ENCODE measurements around the gene ROBO2. TPM values are rescaled to one million over a fixed set of nuclear protein-coding genes. Genes with fewer than 3 reads are reported as not detected.

ROBO2 gene
- not detected for polyA plus RNA-seq (2012; ENCODE audit: insufficient read depth, insufficient read length)

- DNase-seq (ENCODE audit: low read depth, low spot score) = no peak
Observed at GRCh38 chr3:77039606-77040171, at the start of gene ROBO2. Gene ROBO2 (plus strand): TSS chr3:77040099. CDS start chr3:77040786, 687 bp downstream.

GRCh38 chr3:76990606-76991005, 49.3 kb upstream of the ROBO2 start:
- no peak overlapping the region for H3K4me3 ChIP-seq (ENCODE audit: low read length)
- DNase-seq (ENCODE audit: low read depth, low spot score) = no peak

More at GRCh38 chr3:77039606-77040171, at the start of gene ROBO2:
- no peak within 1 kb of the TSS for H3K4me3 ChIP-seq (ENCODE audit: low read length)

- H3K4me3 ChIP-seq (ENCODE audit: low read length) = no peak overlapping the region
- DNase-seq (ENCODE audit: low read depth, low spot score) = no peak
Observed at GRCh38 chr3:76991165-76991564, 48.7 kb upstream of the ROBO2 start.

GRCh38 chr3:76997733-76998132, 42.2 kb upstream of the ROBO2 start:
- DNase-seq (ENCODE audit: low read depth, low spot score) = no peak
- H3K4me3 ChIP-seq (ENCODE audit: low read length) = no peak overlapping the region

GRCh38 chr3:76998555-76998954, 41.3 kb upstream of the ROBO2 start:
- no peak for DNase-seq (ENCODE audit: low read depth, low spot score)

GRCh38 chr3:77001062-77001701, 38.7 kb upstream of the ROBO2 start:
- H3K4me3 ChIP-seq (ENCODE audit: low read length) = no peak overlapping the region
- no peak for DNase-seq (ENCODE audit: low read depth, low spot score)

More at GRCh38 chr3:76998555-76998954, 41.3 kb upstream of the ROBO2 start:
- H3K4me3 ChIP-seq (ENCODE audit: low read length) = no peak overlapping the region

GRCh38 chr3:77014226-77014625, 25.7 kb upstream of the ROBO2 start:
- no peak overlapping the region for H3K4me3 ChIP-seq (ENCODE audit: low read length)
- no peak for DNase-seq (ENCODE audit: low read depth, low spot score)

- DNase-seq (ENCODE audit: low read depth, low spot score) = no peak
- no peak overlapping the region for H3K4me3 ChIP-seq (ENCODE audit: low read length)
Observed at GRCh38 chr3:77025471-77025870, 14.4 kb upstream of the ROBO2 start.

- no peak overlapping the region for H3K4me3 ChIP-seq (ENCODE audit: low read length)
- no peak for DNase-seq (ENCODE audit: low read depth, low spot score)
Observed at GRCh38 chr3:77026904-77027634, 12.8 kb upstream of the ROBO2 start.

- no peak for DNase-seq (ENCODE audit: low read depth, low spot score)
Observed at GRCh38 chr3:77028005-77028404, 11.9 kb upstream of the ROBO2 start.

GRCh38 chr3:77038468-77038929, 1.4 kb upstream of the ROBO2 start:
- DNase-seq (ENCODE audit: low read depth, low spot score) = peak; percentile 54
- no peak overlapping the region for H3K4me3 ChIP-seq (ENCODE audit: low read length)

More at GRCh38 chr3:77028005-77028404, 11.9 kb upstream of the ROBO2 start:
- H3K4me3 ChIP-seq (ENCODE audit: low read length) = no peak overlapping the region

- H3K4me3 ChIP-seq (ENCODE audit: low read length) = no peak overlapping the region
- DNase-seq (ENCODE audit: low read depth, low spot score) = no peak
Observed at GRCh38 chr3:77038930-77039605, 831 bp upstream of the ROBO2 start.

- no peak for DNase-seq (ENCODE audit: low read depth, low spot score)
- no peak overlapping the region for H3K4me3 ChIP-seq (ENCODE audit: low read length)
Observed at GRCh38 chr3:77040216-77040615, 317 bp downstream of the ROBO2 start.

GRCh38 chr3:77040926-77041722, 1.2 kb downstream of the ROBO2 start:
- H3K4me3 ChIP-seq (ENCODE audit: low read length) = no peak overlapping the region
- DNase-seq (ENCODE audit: low read depth, low spot score) = no peak

GRCh38 chr3:77041811-77042210, 1.9 kb downstream of the ROBO2 start:
- no peak overlapping the region for H3K4me3 ChIP-seq (ENCODE audit: low read length)
- DNase-seq (ENCODE audit: low read depth, low spot score) = no peak

- no peak overlapping the region for H3K4me3 ChIP-seq (ENCODE audit: low read length)
- DNase-seq (ENCODE audit: low read depth, low spot score) = no peak
Observed at GRCh38 chr3:77042343-77042742, 2.4 kb downstream of the ROBO2 start.

GRCh38 chr3:77042882-77043281, 3.0 kb downstream of the ROBO2 start:
- no peak overlapping the region for H3K4me3 ChIP-seq (ENCODE audit: low read length)
- DNase-seq (ENCODE audit: low read depth, low spot score) = no peak

GRCh38 chr3:77045686-77046085, 5.8 kb downstream of the ROBO2 start:
- no peak overlapping the region for H3K4me3 ChIP-seq (ENCODE audit: low read length)
- DNase-seq (ENCODE audit: low read depth, low spot score) = no peak

GRCh38 chr3:77048186-77048585, 8.3 kb downstream of the ROBO2 start:
- DNase-seq (ENCODE audit: low read depth, low spot score) = no peak
- H3K4me3 ChIP-seq (ENCODE audit: low read length) = no peak overlapping the region
